Keratinocyte (primary cell): Measurements from ENCODE around the gene SYNJ1. TPM values are rescaled to one million over a fixed set of nuclear protein-coding genes. Genes with fewer than 3 reads are reported as not detected.
"Not testable (repeated sequence)": the region's sequence is repeated elsewhere in the genome, so short reads cannot be mapped to it uniquely, and the experiment has no call there.

Experiments
- DNase-seq: peaks from one replicate; pipeline ENCODE4 v3.0.0-alpha.2; 2011; ENCODE audit warnings: low read depth, missing footprints, low spot score
- FAIRE-seq: peaks from 2 replicates; lab custom pipeline; 2011; peaks lifted over from hg19 to GRCh38; lab: Jason Lieb, UNC
- H2AFZ ChIP-seq: 2 replicates; pipeline ENCODE4 v1.6.0; 2012; ENCODE audit warnings: low read length, control low read depth, inconsistent platforms; ENCODE audit not compliant: control insufficient read depth
- H3K27ac ChIP-seq: 2 replicates; pipeline ENCODE4 v1.5.1; 2011; ENCODE audit warnings: low read length; ENCODE audit not compliant: control insufficient read depth, insufficient read depth
- H3K27me3 ChIP-seq: 3 replicates; pipeline ENCODE4 v1.6.0; 2011; ENCODE audit warnings: low read length; ENCODE audit not compliant: control insufficient read depth, insufficient read depth; ENCODE audit errors: extremely low read depth
- H3K36me3 ChIP-seq, 2 experiments: 2 replicates in 1 of 2; 3 replicates in 1 of 2; pipeline ENCODE4 v1.5.1; 2011; ENCODE audit warnings: low read length in 2 of 2, mild to moderate bottlenecking in 1 of 2; ENCODE audit not compliant: control insufficient read depth in 2 of 2, insufficient read depth in 2 of 2; ENCODE audit errors: extremely low read depth in 1 of 2
- H3K4me1 ChIP-seq: 3 replicates; pipeline ENCODE4 v1.5.1; 2011; ENCODE audit warnings: low read length; ENCODE audit not compliant: control insufficient read depth, insufficient read depth; ENCODE audit errors: extremely low read depth
- H3K4me2 ChIP-seq: 3 replicates; pipeline ENCODE4 v1.6.0; 2011; ENCODE audit warnings: low read depth, low read length; ENCODE audit not compliant: control insufficient read depth, insufficient read depth; ENCODE audit errors: extremely low read depth
- H3K4me3 ChIP-seq, 3 experiments: fragments of 200-600 bp in 1 of 3; sonication (generic) in 1 of 3; 2 replicates in 2 of 3; 3 replicates in 1 of 3; pipeline ENCODE4 v1.5.1; 2011 to 2016; ENCODE audit warnings: low read length in 3 of 3, mild to moderate bottlenecking in 3 of 3, control low read depth in 2 of 3, inconsistent platforms in 1 of 3, low read depth in 1 of 3, mixed read lengths in 1 of 3, mixed run types in 1 of 3, moderate library complexity in 1 of 3; ENCODE audit not compliant: control insufficient read depth in 2 of 3, insufficient read depth in 2 of 3; ENCODE audit errors: extremely low read depth in 1 of 3
- H3K79me2 ChIP-seq: 2 replicates; pipeline ENCODE4 v1.6.0; 2012; ENCODE audit warnings: low read length; ENCODE audit not compliant: control insufficient read depth, insufficient read depth
- H3K9ac ChIP-seq: 3 replicates; pipeline ENCODE4 v1.6.0; 2011; ENCODE audit warnings: low read length; ENCODE audit not compliant: control insufficient read depth, insufficient read depth; ENCODE audit errors: extremely low read depth
- H3K9me1 ChIP-seq: 3 replicates; pipeline ENCODE4 v1.6.0; 2011; ENCODE audit warnings: low read length; ENCODE audit not compliant: control insufficient read depth, insufficient read depth; ENCODE audit errors: extremely low read depth
- H3K9me3 ChIP-seq: 2 replicates; pipeline ENCODE4 v1.5.1; 2012; ENCODE audit warnings: low read depth, low read length; ENCODE audit not compliant: control insufficient read depth
- H4K20me1 ChIP-seq: 3 replicates; pipeline ENCODE4 v1.6.0; 2011; ENCODE audit warnings: low read length; ENCODE audit not compliant: control insufficient read depth, insufficient read depth; ENCODE audit errors: extremely low read depth
- EZH2 ChIP-seq: IDR thresholded peaks from one replicate; pipeline ENCODE4 v1.6.1; 2012; ENCODE audit warnings: inconsistent platforms, mild to moderate bottlenecking, low read length, moderate library complexity
- dilution Hi-C: fragments of 300-500 bp; cut with MboI; formaldehyde crosslinking; loops from one replicate; pipeline ENCODE4 v1.7.0; 2020; ENCODE audit warnings: low sequenced_read_pairs; ENCODE audit not compliant: extremely low pct_ligation_motif_present
- polyA plus RNA-seq, 5 experiments: library from polyadenylated mRNA; depleted of rRNA in 3 of 5; stranded (reverse) in 3 of 5; stranded (forward) in 1 of 5; unstranded in 1 of 5; fragments of >200 nt; gene quantifications; 1 replicate in 1 of 5; 2 replicates in 3 of 5; 3 replicates in 1 of 5; pipeline versions ENCODE4 v1.2.1 to v1.2.3, GENCODE V29; 2011 to 2012; ENCODE audit warnings: missing spikeins in 2 of 5, low read depth in 1 of 5, low replicate concordance in 1 of 5
- TF ChIP-seq, protein P1 (sequence below), 3 experiments: IDR thresholded peaks in 1 of 3; conservative IDR thresholded peaks in 1 of 3; optimal IDR thresholded peaks in 1 of 3; 2 replicates in 2 of 3; 3 replicates in 1 of 3; pipeline versions ENCODE3 to v1.5.1; 2011; ENCODE audit warnings: low read length in 3 of 3, mild to moderate bottlenecking in 3 of 3, moderate library complexity in 2 of 3, control low read depth in 1 of 3, inconsistent platforms in 1 of 3; ENCODE audit not compliant: insufficient read depth in 2 of 3; ENCODE audit errors: extremely low read depth in 1 of 3

Gene SYNJ1
- polyA plus RNA-seq, 1 donor (not counting 4 experiments of a cell fraction or from before 2014, with no cell fraction given), result 4.9 TPM

GRCh38 chr21:32674038-32674437 is 53.8 kb downstream of the SYNJ1 start:
- Histone ChIP-seq H3K27ac (no peak overlapping the region), H3K9me1 (no peaks in the 10 kb centered on the region), H4K20me1 (no peaks in the 10 kb centered on the region), H3K79me2 (no peaks in the 10 kb centered on the region), H2AFZ (no peak overlapping the region), H3K36me3 (peaks cover 0 to 3% of the 10 kb centered on the region in 2 experiments), H3K4me3 (no peak overlapping the region), H3K4me2 (no peak overlapping the region), H3K27me3 (no peaks in the 10 kb centered on the region), H3K4me1 (no peaks in the 10 kb centered on the region), H3K9me3 (no peaks in the 10 kb centered on the region), H3K9ac (no peak overlapping the region)
- TF ChIP-seq, protein P1, sequence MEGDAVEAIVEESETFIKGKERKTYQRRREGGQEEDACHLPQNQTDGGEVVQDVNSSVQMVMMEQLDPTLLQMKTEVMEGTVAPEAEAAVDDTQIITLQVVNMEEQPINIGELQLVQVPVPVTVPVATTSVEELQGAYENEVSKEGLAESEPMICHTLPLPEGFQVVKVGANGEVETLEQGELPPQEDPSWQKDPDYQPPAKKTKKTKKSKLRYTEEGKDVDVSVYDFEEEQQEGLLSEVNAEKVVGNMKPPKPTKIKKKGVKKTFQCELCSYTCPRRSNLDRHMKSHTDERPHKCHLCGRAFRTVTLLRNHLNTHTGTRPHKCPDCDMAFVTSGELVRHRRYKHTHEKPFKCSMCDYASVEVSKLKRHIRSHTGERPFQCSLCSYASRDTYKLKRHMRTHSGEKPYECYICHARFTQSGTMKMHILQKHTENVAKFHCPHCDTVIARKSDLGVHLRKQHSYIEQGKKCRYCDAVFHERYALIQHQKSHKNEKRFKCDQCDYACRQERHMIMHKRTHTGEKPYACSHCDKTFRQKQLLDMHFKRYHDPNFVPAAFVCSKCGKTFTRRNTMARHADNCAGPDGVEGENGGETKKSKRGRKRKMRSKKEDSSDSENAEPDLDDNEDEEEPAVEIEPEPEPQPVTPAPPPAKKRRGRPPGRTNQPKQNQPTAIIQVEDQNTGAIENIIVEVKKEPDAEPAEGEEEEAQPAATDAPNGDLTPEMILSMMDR (optimal IDR thresholded peaks at IDR 0.05 in 1 of 3, IDR thresholded peaks at IDR 0.05 in 1 of 3, conservative IDR thresholded peaks at IDR 0.05 in 1 of 3; ENCODE audit: extremely low read depth in 1 of 3, insufficient read depth in 2 of 3, low read length in 3 of 3), result no peak
- no peak for TF ChIP-seq EZH2
- dilution Hi-C loops, result no loop called here
- FAIRE-seq (no peak), DNase-seq (no peak)

DNA sequence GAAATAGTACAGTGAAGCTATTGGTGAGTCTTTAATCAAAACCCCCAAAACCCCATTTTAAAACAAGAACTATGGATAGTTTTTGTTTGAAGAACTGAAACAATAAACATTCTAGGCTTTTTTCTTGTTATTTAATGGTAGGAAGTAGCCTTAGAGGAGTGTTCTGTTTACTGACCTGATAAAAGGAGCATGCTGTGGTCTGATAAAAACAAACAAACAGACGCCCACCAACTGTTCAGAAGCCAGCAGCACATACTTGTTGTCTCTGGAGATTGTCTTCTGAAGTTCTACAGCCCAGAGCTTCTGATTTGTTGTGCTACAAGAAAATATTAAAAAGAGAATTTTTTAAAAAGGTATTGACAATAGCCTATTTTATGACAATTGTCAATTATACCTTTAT is 61.6 kb downstream of the SYNJ1 start:
- dilution Hi-C loops, result no loop called here
- H3K9me3 ChIP-seq, result peaks cover 1% of the 10 kb centered on the region
- no peak overlapping the region for H3K4me2 ChIP-seq
- H3K9ac ChIP-seq, result no peak overlapping the region
- TF ChIP-seq EZH2, result no peak
- TF ChIP-seq, protein P1 (optimal IDR thresholded peaks at IDR 0.05 in 1 of 3, IDR thresholded peaks at IDR 0.05 in 1 of 3, conservative IDR thresholded peaks at IDR 0.05 in 1 of 3; ENCODE audit: extremely low read depth in 1 of 3, insufficient read depth in 2 of 3, low read length in 3 of 3), result no peak
- H4K20me1 ChIP-seq, result no peaks in the 10 kb centered on the region
- H3K27ac ChIP-seq, result no peak overlapping the region
- no peak overlapping the region for H3K4me3 ChIP-seq
- no peaks in the 10 kb centered on the region for H3K4me1 ChIP-seq
- H3K36me3 ChIP-seq, result peaks cover 4 to 6% of the 10 kb centered on the region in 2 experiments
- FAIRE-seq, result no peak
- H3K9me1 ChIP-seq, result no peaks in the 10 kb centered on the region
- no peaks in the 10 kb centered on the region for H3K27me3 ChIP-seq
- no peaks in the 10 kb centered on the region for H3K79me2 ChIP-seq
- no peak for DNase-seq
- H2AFZ ChIP-seq, result no peak overlapping the region

GRCh38 chr21:32664095-32664494 is 63.7 kb downstream of the SYNJ1 start:
- H3K9me3 ChIP-seq, H3K36me3 ChIP-seq, H3K9ac ChIP-seq, H3K27ac ChIP-seq, DNase-seq, H3K4me1 ChIP-seq, H3K4me3 ChIP-seq, dilution Hi-C loops, H3K27me3 ChIP-seq, H2AFZ ChIP-seq, H4K20me1 ChIP-seq, H3K79me2 ChIP-seq, H3K9me1 ChIP-seq, H3K4me2 ChIP-seq, FAIRE-seq: not testable (repeated sequence)

- H4K20me1 ChIP-seq, H3K9me1 ChIP-seq, DNase-seq, H2AFZ ChIP-seq, H3K4me3 ChIP-seq, H3K9ac ChIP-seq, H3K4me2 ChIP-seq, H3K27ac ChIP-seq, H3K9me3 ChIP-seq, H3K4me1 ChIP-seq, H3K36me3 ChIP-seq, H3K27me3 ChIP-seq, FAIRE-seq, H3K79me2 ChIP-seq, dilution Hi-C loops: not testable (repeated sequence)
Observed at GRCh38 chr21:32661981-32662380, 65.8 kb downstream of the SYNJ1 start.
